ENCODE data around the gene MCRS1. TPM values are rescaled to one million over a fixed set of nuclear protein-coding genes. Genes with fewer than 3 reads are reported as not detected.
A peak's percentile ranks its signal among the peaks of the same experiment; 100 is the strongest.

The MCRS1 gene
- total RNA-seq, 1 donor from 2014 or later: 50.0 TPM

GRCh38 chr12:49548481-49548821 lies 19.5 kb downstream of the MCRS1 start:
- ATAC-seq: no peak
- no peak for DNase-seq
- Histone ChIP-seq H3K27ac (no peak overlapping the region), H3K9me3 (no peaks in the 10 kb centered on the region), H3K27me3 (ENCODE audit: low read depth) (peaks cover 43% of the 10 kb centered on the region), H3K4me1 (peaks cover 12% of the 10 kb centered on the region), H3K36me3 (no peaks in the 10 kb centered on the region), H3K4me3 (peak overlapping the region; percentile 47)
- TF ChIP-seq CTCF (IDR thresholded peaks at IDR 0.05): no peak
- intact Hi-C loops (cut with DNase I): no loop called here

GRCh38 chr12:49547090-49547690 lies 20.8 kb downstream of the MCRS1 start:
- intact Hi-C loops (cut with DNase I): no loop called here
- Histone ChIP-seq H3K4me1 (peaks cover 12% of the 10 kb centered on the region), H3K9me3 (no peaks in the 10 kb centered on the region), H3K27me3 (ENCODE audit: low read depth) (peaks cover 48% of the 10 kb centered on the region), H3K27ac (no peak overlapping the region), H3K4me3 (no peak overlapping the region), H3K36me3 (no peaks in the 10 kb centered on the region)
- no peak for TF ChIP-seq CTCF (IDR thresholded peaks at IDR 0.05)
- DNase-seq (no peak), ATAC-seq (no peak)

GRCh38 chr12:49546481-49546880 lies 21.5 kb downstream of the MCRS1 start:
- no peak for ATAC-seq
- Histone ChIP-seq H3K27ac (no peak overlapping the region), H3K27me3 (ENCODE audit: low read depth) (peaks cover 48% of the 10 kb centered on the region), H3K4me1 (peaks cover 12% of the 10 kb centered on the region), H3K36me3 (no peaks in the 10 kb centered on the region), H3K4me3 (no peak overlapping the region), H3K9me3 (no peaks in the 10 kb centered on the region)
- no peak for DNase-seq
- no peak for TF ChIP-seq CTCF (IDR thresholded peaks at IDR 0.05)
- intact Hi-C loops (cut with DNase I): no loop called here

GRCh38 chr12:49545815-49546214 lies 22.1 kb downstream of the MCRS1 start:
- Histone ChIP-seq H3K9me3 (no peaks in the 10 kb centered on the region), H3K27ac (no peak overlapping the region), H3K27me3 (ENCODE audit: low read depth) (peaks cover 48% of the 10 kb centered on the region), H3K36me3 (no peaks in the 10 kb centered on the region), H3K4me1 (peaks cover 12% of the 10 kb centered on the region), H3K4me3 (no peak overlapping the region)
- DNase-seq (peak; percentile 6), ATAC-seq (no peak)
- TF ChIP-seq CTCF (IDR thresholded peaks at IDR 0.05): no peak
- intact Hi-C loops (cut with DNase I): no loop called here

DNA sequence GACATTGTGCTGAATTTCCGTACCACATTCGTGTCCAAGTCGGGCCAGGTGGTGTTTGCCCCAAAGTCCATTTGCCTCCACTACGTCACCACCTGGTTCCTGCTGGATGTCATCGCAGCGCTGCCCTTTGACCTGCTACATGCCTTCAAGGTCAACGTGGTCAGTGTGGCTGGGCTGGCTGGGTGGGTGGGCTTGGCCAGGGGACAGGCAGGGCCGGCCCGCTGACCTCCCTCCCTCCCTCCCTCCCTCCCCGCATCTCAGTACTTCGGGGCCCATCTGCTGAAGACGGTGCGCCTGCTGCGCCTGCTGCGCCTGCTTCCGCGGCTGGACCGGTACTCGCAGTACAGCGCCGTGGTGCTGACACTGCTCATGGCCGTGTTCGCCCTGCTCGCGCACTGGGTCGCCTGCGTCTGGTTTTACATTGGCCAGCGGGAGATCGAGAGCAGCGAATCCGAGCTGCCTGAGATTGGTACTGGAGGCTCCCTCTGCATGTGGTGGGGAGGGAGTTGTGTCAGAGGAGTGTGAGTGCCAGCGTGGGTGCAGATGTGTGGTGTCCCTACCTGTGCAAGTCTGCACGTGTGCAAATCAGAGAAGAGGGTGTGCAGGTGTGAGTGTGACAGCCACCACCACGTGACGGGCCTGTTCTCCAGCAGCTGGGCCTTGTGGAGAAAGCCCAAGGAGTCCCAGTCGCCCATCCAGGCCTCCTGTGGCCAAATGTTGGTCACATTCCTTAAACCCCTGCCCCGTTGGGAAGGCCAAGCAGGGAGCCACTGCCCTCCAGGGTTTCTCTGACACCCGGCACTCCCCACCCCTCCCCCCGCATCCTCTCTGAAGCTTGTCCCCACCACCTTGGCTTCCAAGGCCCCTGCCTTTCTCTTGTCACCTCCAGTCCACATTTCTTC lies 23.8 kb downstream of the MCRS1 start:
- Histone ChIP-seq H3K9me3 (no peaks in the 10 kb centered on the region), H3K4me1 (peaks cover 9% of the 10 kb centered on the region), H3K4me3 (no peak overlapping the region), H3K27ac (no peak overlapping the region), H3K27me3 (ENCODE audit: low read depth) (peaks cover 49% of the 10 kb centered on the region), H3K36me3 (no peaks in the 10 kb centered on the region)
- DNase-seq (peak; percentile 41), ATAC-seq (no peak)
- TF ChIP-seq CTCF (IDR thresholded peaks at IDR 0.05): no peak
- intact Hi-C loops (cut with DNase I): no loop called here
